ENCODE measurements around the gene GCNT3. TPM values are rescaled to one million over a fixed set of nuclear protein-coding genes. Genes with fewer than 3 reads are reported as not detected.

Gene GCNT3
- total RNA-seq, 1 experiment from 2014 or later = 11.6 TPM

DNA sequence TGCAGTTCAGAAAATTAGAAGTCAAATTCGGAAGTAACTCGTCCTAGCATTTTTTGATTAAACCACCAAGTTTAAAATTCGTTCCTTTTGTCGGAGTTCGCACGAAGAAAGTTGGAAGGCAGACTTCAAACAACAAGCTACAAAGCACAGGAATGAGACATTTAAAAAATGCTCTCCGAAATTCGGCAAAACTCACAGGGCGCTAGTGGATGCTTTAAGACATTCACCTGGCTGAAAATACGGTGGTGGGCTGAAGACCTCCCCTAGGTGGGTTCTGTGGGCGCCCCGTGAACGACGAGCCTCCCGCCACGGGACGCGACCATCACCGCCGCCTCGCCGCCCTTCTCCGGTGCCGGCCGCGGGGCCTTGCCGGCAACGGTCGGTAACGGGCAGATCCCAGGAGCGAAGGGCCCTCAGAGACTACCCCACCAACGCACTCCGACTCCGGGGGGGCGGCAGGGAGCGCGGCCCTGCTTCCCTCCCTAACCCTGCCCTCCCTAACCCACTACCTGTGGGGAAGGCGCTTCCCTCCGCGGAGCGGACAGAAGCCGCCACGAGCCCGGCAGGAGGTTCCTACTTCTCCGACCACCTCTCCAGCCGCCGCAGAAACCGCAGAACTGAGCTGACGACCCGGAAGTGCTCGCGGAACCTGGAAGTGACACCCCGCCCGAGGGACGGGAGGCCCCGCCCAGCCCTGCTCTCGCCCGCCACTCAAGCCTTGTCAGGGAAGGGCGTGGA is 45.5 kb downstream of the GCNT3 start, which contains the start of gene GTF2A2:
Gene GTF2A2 (minus strand): TSS at position 619 of the 738 bp plus-strand sequence. CDS start 5,238 bp downstream, outside the sequence.
- TF ChIP-seq, protein P1, sequence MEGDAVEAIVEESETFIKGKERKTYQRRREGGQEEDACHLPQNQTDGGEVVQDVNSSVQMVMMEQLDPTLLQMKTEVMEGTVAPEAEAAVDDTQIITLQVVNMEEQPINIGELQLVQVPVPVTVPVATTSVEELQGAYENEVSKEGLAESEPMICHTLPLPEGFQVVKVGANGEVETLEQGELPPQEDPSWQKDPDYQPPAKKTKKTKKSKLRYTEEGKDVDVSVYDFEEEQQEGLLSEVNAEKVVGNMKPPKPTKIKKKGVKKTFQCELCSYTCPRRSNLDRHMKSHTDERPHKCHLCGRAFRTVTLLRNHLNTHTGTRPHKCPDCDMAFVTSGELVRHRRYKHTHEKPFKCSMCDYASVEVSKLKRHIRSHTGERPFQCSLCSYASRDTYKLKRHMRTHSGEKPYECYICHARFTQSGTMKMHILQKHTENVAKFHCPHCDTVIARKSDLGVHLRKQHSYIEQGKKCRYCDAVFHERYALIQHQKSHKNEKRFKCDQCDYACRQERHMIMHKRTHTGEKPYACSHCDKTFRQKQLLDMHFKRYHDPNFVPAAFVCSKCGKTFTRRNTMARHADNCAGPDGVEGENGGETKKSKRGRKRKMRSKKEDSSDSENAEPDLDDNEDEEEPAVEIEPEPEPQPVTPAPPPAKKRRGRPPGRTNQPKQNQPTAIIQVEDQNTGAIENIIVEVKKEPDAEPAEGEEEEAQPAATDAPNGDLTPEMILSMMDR (IDR thresholded peaks at IDR 0.05; ENCODE audit: unreplicated experiment) = no peak
- CTCF ChIA-PET = interaction anchor here (0.6 to 0.9 kb wide), 5 partner anchors 63 to 269 kb away, joined by 3 to 4 read pairs (median 3); no protein-coding TSS in a partner anchor
- DNase-seq = peak; percentile 98
- Mint-ChIP-seq H3K4me1 (ENCODE audit: low read depth, unreplicated experiment) (peaks cover 8% of the 10 kb centered on the region), H3K9me3 (ENCODE audit: low read depth, unreplicated experiment) (peaks cover 7% of the 10 kb centered on the region), H3K36me3 (ENCODE audit: insufficient read depth, unreplicated experiment) (peaks cover 16% of the 10 kb centered on the region), H3K4me3 (ENCODE audit: low read depth, unreplicated experiment) (no peak within 1 kb of the TSS), H3K27me3 (ENCODE audit: unreplicated experiment) (no peaks in the 10 kb centered on the region), H3K27ac (ENCODE audit: unreplicated experiment) (no peak within 1 kb of the TSS)
- BruUV-seq (replicated peaks) = TSS peak; percentile 72
- intact Hi-C loops (cut with micrococcal nuclease; ENCODE audit: unreplicated experiment) = no loop called here

DNA sequence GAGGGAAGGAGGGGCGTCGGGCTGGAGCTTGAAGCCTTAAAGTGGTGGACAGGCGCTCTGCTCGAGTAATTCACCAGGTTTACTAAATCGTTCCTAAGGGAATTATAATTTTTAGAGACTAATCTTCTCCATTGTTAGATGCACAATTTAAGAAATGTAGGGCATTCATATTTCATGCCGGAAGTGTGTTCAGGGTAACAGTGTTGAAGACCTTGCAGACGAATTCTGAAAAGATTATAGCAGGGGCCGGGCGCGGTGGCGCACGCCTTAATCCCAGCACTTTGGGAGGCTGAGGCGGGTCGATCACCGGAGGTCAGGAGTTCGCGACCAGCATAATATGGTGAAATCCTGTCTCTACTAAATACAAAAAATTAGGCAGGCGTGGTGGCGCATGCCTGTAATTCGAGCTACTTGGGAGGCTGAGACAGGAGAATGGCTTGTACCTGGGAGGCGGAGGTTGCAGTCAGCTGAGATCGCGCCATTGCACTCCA is 46.1 kb downstream of the GCNT3 start:
- peak; percentile 15 for DNase-seq
- Mint-ChIP-seq H3K27me3 (ENCODE audit: unreplicated experiment) (no peaks in the 10 kb centered on the region), H3K4me1 (ENCODE audit: low read depth, unreplicated experiment) (peaks cover 6% of the 10 kb centered on the region), H3K9me3 (ENCODE audit: low read depth, unreplicated experiment) (peaks cover 3% of the 10 kb centered on the region), H3K27ac (ENCODE audit: unreplicated experiment) (no peak overlapping the region), H3K36me3 (ENCODE audit: insufficient read depth, unreplicated experiment) (peaks cover 15% of the 10 kb centered on the region), H3K4me3 (ENCODE audit: low read depth, unreplicated experiment) (no peak overlapping the region)
- CTCF ChIA-PET = interaction anchor here (0.6 to 0.9 kb wide), 5 partner anchors 63 to 270 kb away, joined by 3 to 4 read pairs (median 3); no protein-coding TSS in a partner anchor
- intact Hi-C loops (cut with micrococcal nuclease; ENCODE audit: unreplicated experiment) = no loop called here
- TF ChIP-seq, protein P1 (IDR thresholded peaks at IDR 0.05; ENCODE audit: unreplicated experiment) = no peak
- BruUV-seq (replicated peaks) = no TSS peak

DNA sequence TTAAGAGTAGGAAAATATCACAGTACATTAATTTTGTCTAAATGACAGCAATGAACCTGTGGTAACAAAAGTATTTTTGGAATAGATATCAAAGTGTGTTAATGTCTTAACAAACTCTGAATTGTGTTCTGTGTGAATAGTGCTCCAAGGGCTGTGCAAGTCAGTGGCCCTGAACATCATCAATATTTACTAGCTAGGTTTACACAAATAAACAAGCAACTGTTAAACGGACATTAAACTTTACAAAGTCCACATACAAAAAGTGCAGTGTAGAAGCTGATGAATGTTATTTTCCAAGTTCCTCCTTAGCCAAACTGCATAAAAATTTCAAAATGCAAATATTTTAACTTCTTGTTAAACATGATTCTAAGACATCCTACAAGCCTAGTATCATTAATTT is 47.8 kb downstream of the GCNT3 start:
- Mint-ChIP-seq H3K27ac (ENCODE audit: unreplicated experiment) (no peak overlapping the region), H3K36me3 (ENCODE audit: insufficient read depth, unreplicated experiment) (peaks cover 10% of the 10 kb centered on the region), H3K27me3 (ENCODE audit: unreplicated experiment) (no peaks in the 10 kb centered on the region), H3K4me1 (ENCODE audit: low read depth, unreplicated experiment) (no peaks in the 10 kb centered on the region), H3K9me3 (ENCODE audit: low read depth, unreplicated experiment) (no peaks in the 10 kb centered on the region), H3K4me3 (ENCODE audit: low read depth, unreplicated experiment) (no peak overlapping the region)
- no peak for DNase-seq
- CTCF ChIA-PET = no interaction called here
- TF ChIP-seq, protein P1 (IDR thresholded peaks at IDR 0.05; ENCODE audit: unreplicated experiment) = no peak
- intact Hi-C loops (cut with micrococcal nuclease; ENCODE audit: unreplicated experiment) = no loop called here
- no TSS peak for BruUV-seq (replicated peaks)

DNA sequence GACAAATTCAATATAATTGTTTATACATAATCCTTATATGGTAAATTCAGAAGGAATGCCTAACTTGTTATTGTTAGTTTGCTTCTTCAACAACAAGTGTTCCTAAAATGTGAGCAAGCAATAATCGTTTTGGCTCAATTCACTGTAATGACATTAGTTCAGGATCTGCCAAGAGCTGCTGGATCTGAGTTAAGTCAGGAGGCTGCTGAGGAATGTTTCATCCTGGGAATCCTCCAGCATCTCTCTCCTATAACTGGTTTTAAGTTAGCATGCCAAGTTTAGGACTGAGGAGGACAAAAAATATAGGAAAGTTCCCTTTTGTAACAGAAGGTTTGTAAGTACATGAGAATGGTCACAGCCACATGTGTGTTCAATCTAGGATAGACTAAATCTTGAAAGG is 50.7 kb downstream of the GCNT3 start:
- no TSS peak for BruUV-seq (replicated peaks)
- Mint-ChIP-seq H3K27me3 (ENCODE audit: unreplicated experiment) (no peaks in the 10 kb centered on the region), H3K27ac (ENCODE audit: unreplicated experiment) (no peak overlapping the region), H3K4me3 (ENCODE audit: low read depth, unreplicated experiment) (no peak overlapping the region), H3K4me1 (ENCODE audit: low read depth, unreplicated experiment) (no peaks in the 10 kb centered on the region), H3K9me3 (ENCODE audit: low read depth, unreplicated experiment) (no peaks in the 10 kb centered on the region), H3K36me3 (ENCODE audit: insufficient read depth, unreplicated experiment) (peaks cover 18% of the 10 kb centered on the region)
- DNase-seq = no peak
- CTCF ChIA-PET = interaction anchor here (0.5 to 1.0 kb wide), 2 partner anchors 9 to 338 kb away, joined by 3 read pairs; no protein-coding TSS in a partner anchor
- TF ChIP-seq, protein P1 (IDR thresholded peaks at IDR 0.05; ENCODE audit: unreplicated experiment) = no peak
- intact Hi-C loops (cut with micrococcal nuclease; ENCODE audit: unreplicated experiment) = no loop called here

Measured in Calu3 (cell line).